Heart left ventricle (tissue), 13 donors: ENCODE measurements around the gene FZD10.

Experiments used
- CTCF ChIP-seq, 12 donors: fragments of 200-600 bp; sonication (generic) in 4 of 12; IDR thresholded peaks; one replicate each; pipeline versions ENCODE4 v1.5.0 to v1.8.0; 2018 to 2022; ENCODE audit warnings: antibody characterized with exemption in 12 of 12, mild to moderate bottlenecking in 5 of 12
- POLR2A ChIP-seq, 2 donors: fragments of 450-650 bp; IDR thresholded peaks; one replicate each; pipeline ENCODE4 v1.6.1; 2017; ENCODE audit warnings: antibody characterized with exemption in 2 of 2, mild to moderate bottlenecking in 2 of 2, moderate library complexity in 2 of 2
- donor health status: ischemic (EF 13 %, LVEDD 7.1; RV severe dilation, severe dysfunction).
- donor health status: DM: no; HTN: yes; CAD: no.
- donor health status: DM: no; HTN: no; CAD: no.
- donor health status: ischemic (EF 25% LVEDD 6.9; RV normal size, moderate dysfunction).
- donor health status: ischemic (EF 25% LVEDD 5.7; RV mildly dilated, moderate dysfunction).
- donor health status: ischemic (EF 35%, LVEDD 5.7; RV mildly dilated, moderate dysfunction).
- donor health status: nonischemic (EF 11% LVEDD 7.7; RV severe dilation, severe dysfunction).
- donor health status: DM: yes; HTN: yes; CAD: no.
- donor health status: PGD.
- donor health status: ischemic (EF 29% LVEDD 5.4; RV normal size, mild dysfunction).
- donor health status: nonischemic (EF 23%, LVEDD 6.1; RV moderate dilation, normal function).

- TF ChIP-seq CTCF (IDR thresholded peaks at IDR 0.05) = no peak
- TF ChIP-seq POLR2A (IDR thresholded peaks at IDR 0.05) = no peak
Observed at GRCh38 chr12:130196827-130197226, 34.6 kb downstream of the FZD10 start.
